ENCODE results near the gene TMED7. TPM values are rescaled to one million over a fixed set of nuclear protein-coding genes. Genes with fewer than 3 reads are reported as not detected.

TMED7 gene
- total and polyA plus RNA-seq, 2 of the 13 experiments (the other 11 are each of a cell fraction or from before 2014, with no cell fraction given) = 58.0 to 113 TPM

GRCh38 chr5:115644046-115644445, 18.2 kb upstream of the TMED7 start:
- intact Hi-C loops (cut with micrococcal nuclease; ENCODE audit: unreplicated experiment) = no loop called here
- H3K9ac ChIP-seq (ENCODE audit: insufficient read depth, low read depth, low read length) = no peak overlapping the region
- H2AFZ ChIP-seq (ENCODE audit: low read length) = no peak overlapping the region
- no peaks in the 10 kb centered on the region for H3K36me3 ChIP-seq (replicated peaks in 1 of 2; ENCODE audit: control insufficient read depth in 1 of 2, insufficient read depth in 2 of 2, low read length in 2 of 2)
- H4K20me1 ChIP-seq (ENCODE audit: insufficient read depth, low read length) = no peaks in the 10 kb centered on the region
- no peak overlapping the region for H3K4me3 ChIP-seq (replicated peaks in 1 of 3; ENCODE audit: insufficient read depth in 1 of 3, low read depth in 2 of 3, low read length in 3 of 3)
- ChIA-PET CTCF (ENCODE audit: low intra/inter-chr PET ratio, low total read pairs) (no interaction called here), POLR2A (no interaction called here)
- no peak for ATAC-seq
- no TSS peak for BruUV-seq (replicated peaks)
- no peak for FAIRE-seq
- TF ChIP-seq RAD21 (CRISPR knock-in tag; IDR thresholded peaks at IDR 0.05) (no peak), NBN (conservative IDR thresholded peaks at IDR 0.05) (no peak), HIVEP1 (CRISPR knock-in tag; IDR thresholded peaks at IDR 0.05) (no peak), FOXM1 (CRISPR knock-in tag; IDR thresholded peaks at IDR 0.05) (no peak), ZBTB44 (CRISPR knock-in tag; IDR thresholded peaks at IDR 0.05) (no peak), HOMEZ (CRISPR knock-in tag; IDR thresholded peaks at IDR 0.05; ENCODE audit: low read depth) (no peak), ATF6 (CRISPR knock-in tag; conservative IDR thresholded peaks at IDR 0.05) (no peak), TOPORS (CRISPR knock-in tag; IDR thresholded peaks at IDR 0.05) (no peak), IRF9 (CRISPR knock-in tag; IDR thresholded peaks at IDR 0.05; ENCODE audit: borderline replicate concordance) (no peak)
- peaks cover 0 to 4% of the 10 kb centered on the region in 2 experiments; a peak in 2 of 5 replicates for H3K27me3 ChIP-seq (ENCODE audit: control insufficient read depth in 1 of 2, insufficient read depth in 2 of 2, low read length in 2 of 2)
- 69% methylated on average over 2 of the region's 2 CpGs for WGBS (ENCODE audit: low lambda C conversion rate)
- no peak overlapping the region for H3K4me2 ChIP-seq (ENCODE audit: low read depth, low read length)
- H3K27ac ChIP-seq (ENCODE audit: extremely low read length, insufficient read depth, low read length) = no peak overlapping the region
- in situ Hi-C loops (cut with HindIII; ENCODE audit: extremely low pct_ligation_motif_present, low pct_unique_long_range_greater_than_20kb) = no loop called here
- peaks cover 4% of the 10 kb centered on the region; the same call in 1 of the 2 replicates for H3K4me1 ChIP-seq (ENCODE audit: insufficient read depth, low read length)
- DNase-seq (ENCODE audit: low spot score) = no peak
- H3K9me3 ChIP-seq (ENCODE audit: low read length) = no peaks in the 10 kb centered on the region
- H3K79me2 ChIP-seq (ENCODE audit: insufficient read depth, low read length) = no peaks in the 10 kb centered on the region

Measured in HepG2 (cell line).